Stimulated activated CD8-positive, alpha-beta memory T cell treated with anti-CD3 and anti-CD28 coated beads, Interleukin-15, amount 100 ng/mL, for 48 hours (primary cell): ENCODE measurements around the gene UBXN10.

ENCODE experiments used
- DNase-seq, 2 donors: peaks; one replicate each; pipeline ENCODE4 v3.0.0-alpha.2; 2020; ENCODE audit warnings: low read depth in 2 of 2

The UBXN10 gene

DNA sequence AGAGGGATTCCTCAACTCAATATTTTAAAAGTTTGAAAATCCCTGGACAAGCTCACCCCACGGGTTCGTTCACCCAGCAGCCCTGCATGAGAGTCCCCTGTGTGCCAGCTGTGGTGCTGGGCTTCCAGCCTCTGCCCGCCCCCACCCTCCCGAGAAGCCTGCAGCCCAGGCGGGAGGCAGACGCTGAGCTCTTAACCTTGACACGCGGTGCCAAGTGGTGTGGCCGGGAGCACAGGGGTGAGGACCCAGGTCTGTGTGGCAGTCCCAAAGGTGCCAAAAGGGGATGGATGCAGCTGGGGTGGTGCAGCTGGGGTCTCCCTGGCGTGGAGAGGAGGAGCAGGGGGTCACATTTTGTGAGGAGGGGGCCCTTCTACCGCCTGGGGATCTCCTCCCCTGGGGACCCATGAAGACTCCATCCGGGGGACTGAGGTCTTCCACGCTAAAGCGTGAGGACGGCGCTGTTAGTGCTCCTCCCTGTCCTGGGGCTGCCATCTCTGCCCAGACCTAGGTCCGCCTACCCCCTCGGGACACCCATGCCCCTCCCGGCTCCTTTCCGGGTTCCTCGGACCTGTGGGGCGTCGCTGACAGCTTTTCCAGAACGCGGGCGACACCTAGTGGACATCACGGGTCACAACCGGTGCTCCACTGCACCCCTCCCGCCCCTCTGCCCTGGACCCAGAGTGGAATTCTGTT is 33.8 kb upstream of the UBXN10 start:
- DNase-seq, result peak; percentile 50 to 59

DNA sequence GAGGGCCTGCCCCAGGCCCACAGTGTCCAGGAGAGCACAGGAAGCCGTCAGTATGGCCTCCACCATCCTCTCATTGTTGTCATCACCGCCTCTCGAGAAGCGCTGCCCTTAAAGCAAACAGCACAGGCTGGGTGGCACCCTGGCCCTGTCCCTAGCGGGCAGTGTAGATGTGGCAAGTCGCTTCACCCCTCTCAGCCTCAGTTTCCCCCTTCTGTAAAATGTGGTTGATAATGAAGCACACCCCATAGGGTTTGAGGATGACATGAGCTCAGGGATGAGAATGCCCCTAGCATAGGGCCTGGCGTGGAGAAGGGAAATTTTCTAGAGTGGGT is 33.3 kb upstream of the UBXN10 start:
- no peak for DNase-seq

GRCh38 chr1:20153000-20153418 is 32.9 kb upstream of the UBXN10 start:
- no peak for DNase-seq

DNA sequence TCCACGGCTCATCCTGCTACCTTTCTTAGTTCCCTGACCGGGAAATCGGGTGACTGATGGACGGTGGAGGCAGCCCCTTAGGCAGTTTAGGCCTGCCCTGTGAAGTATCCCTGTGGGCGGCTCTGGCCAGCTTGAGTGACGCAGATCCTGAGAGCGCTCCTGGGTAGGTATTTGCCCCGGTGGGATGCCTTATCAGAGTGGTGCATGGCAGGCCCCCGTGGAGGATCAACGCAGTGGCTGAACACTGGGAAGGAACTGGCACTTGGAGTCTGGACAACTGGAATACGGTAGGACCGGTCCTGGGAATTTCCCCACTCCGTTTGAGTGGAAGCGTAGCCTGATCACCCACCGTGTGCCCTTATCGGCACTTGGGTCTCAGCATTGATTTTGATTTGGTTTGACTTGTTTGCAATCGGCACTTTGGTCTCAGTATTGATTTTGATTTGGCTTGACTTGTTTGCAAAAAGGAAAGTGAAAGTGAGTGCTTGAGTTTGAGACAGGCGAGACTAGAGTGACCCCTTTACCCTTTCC is 31.5 kb upstream of the UBXN10 start:
- DNase-seq, result no peak

DNA sequence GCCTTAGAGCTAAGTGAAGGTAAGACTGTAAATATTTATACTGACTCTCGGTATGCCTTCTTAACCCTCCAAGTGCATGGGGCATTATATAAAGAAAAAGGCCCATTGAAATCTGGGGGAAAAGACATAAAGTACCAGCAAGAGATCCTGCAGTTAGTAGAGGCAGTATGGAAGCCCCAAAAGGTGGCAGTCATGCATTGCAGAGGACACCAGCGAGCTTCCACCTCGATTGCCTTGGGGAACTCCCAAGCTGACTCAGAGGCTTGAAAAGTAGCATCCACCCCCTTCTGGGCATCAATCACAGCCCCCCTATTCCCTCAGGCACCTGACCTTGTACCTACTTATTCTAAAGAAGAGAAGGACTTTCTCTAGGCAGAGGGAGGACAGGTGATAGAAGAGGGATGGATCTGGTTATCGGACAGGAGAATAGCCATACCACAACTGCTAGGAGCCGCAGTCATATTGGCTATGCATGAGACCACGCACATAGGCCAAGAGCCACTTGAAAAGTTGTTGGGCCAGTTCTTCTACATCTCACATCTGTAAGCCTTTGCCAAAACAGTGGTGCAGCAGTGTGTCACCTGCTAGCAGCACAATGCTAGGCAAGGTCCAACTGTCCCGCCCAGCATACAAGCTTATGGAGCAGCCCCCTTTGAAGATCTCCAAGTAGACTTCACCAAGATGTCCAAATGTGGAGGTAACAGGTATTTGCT is 27.4 kb upstream of the UBXN10 start:
- DNase-seq, result no peak

GRCh38 chr1:20160034-20160433 is 25.9 kb upstream of the UBXN10 start:
- DNase-seq, result no peak

DNA sequence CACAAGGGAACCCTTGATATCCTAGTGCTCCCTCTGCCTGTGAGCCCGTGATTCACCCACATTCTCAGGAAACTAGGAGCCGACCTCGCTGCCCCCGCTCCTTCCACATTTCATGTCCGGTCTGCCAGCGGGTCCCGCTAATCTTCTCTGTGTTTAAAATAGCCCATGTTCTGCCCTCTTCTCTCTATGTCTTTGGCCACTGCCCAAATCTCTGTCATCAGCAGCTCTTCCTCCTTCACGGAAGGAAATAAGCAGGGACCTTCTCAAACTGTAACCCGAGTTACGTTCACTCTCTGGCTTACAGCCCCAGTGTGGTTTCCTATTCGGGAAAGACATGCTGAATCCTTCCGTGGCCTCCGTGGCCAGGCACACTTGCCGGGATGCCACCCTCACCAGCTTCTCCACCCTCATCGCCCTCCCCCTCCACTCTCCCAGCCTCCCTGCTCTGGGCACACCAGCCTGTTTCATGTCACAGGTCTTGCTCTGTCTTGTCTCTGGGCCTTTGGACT is 21.1 kb upstream of the UBXN10 start:
- DNase-seq, result no peak

GRCh38 chr1:20165522-20165951 is 20.4 kb upstream of the UBXN10 start:
- DNase-seq, result no peak

GRCh38 chr1:20166051-20166450 is 19.8 kb upstream of the UBXN10 start:
- DNase-seq, result no peak

GRCh38 chr1:20167126-20167525 is 18.8 kb upstream of the UBXN10 start:
- DNase-seq, result no peak

GRCh38 chr1:20168564-20169491 is 17.1 kb upstream of the UBXN10 start:
- DNase-seq, result no peak

GRCh38 chr1:20169932-20170331 is 16.0 kb upstream of the UBXN10 start:
- DNase-seq, result no peak

GRCh38 chr1:20172033-20172590 is 13.8 kb upstream of the UBXN10 start:
- DNase-seq, result no peak

DNA sequence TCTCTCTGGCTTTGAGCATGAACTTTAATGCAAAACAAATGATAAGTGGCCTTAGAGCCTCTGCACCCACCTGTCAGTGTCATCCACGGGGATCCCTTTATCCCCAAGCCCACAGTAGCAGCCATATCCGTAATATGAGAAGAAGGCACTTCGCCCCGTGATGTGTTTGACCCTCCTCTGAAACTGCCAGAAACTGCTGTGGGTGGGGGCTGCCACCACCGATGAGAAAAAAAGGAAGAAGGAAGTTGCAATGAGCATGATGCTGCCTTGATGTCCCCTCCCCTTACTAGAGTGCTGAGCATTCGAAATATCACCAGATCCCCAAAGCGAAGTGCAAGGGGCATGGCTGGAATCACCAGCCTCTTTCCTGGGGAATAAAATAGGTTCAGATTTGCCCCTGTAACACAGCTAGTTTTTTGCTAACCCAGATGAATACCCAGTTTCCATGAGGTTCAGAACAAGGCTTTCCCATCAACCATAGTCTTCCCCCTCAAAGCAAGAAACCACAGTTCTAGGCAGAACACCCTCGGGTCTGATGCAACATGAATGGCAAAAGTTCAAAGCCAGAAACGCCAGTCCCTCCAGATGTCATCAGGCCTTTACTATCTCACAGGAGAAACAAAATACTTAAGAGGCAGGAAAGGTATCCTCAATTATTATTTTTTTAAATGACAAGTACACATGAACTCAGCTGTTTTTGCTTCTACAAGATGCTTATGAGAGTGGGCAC is 10.8 kb upstream of the UBXN10 start:
- no peak for DNase-seq

DNA sequence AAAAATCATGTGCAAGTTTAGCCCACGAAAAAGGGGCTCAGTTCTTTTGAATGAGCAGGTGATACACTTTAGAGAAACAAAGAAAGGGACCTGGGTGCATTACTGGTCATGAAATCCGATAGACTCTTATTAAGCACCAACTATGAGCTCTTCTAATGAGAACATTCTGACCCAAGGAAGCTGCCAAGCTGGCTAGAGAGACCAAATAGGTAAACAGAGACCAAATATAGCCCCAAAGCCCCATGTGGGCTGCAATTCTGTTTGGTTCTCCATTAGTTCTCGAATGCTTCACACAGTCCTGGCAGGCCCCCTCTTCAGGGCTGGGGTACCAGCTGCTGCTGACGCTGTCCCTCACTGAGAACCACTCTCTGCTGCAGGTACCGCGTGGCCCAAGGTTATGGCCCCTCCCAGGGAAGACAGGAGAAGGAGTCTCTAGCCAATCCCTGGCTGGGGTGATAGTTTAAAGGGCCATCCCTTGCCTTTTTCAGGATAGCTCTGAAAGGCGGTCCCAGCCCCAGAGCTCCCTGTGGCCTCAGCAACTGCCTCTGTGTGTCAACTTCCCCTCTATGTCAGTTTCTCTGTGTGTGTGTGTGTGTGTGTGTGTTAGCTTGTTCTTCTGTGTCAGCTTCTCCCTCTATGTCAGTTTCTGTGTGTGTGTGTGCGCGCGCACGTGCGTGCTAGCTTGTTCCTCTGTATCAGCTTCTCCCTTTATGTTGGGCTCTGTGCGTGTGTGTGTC is 7.1 kb upstream of the UBXN10 start:
- DNase-seq, result no peak

GRCh38 chr1:20179371-20180128 is 6.3 kb upstream of the UBXN10 start:
- no peak for DNase-seq

DNA sequence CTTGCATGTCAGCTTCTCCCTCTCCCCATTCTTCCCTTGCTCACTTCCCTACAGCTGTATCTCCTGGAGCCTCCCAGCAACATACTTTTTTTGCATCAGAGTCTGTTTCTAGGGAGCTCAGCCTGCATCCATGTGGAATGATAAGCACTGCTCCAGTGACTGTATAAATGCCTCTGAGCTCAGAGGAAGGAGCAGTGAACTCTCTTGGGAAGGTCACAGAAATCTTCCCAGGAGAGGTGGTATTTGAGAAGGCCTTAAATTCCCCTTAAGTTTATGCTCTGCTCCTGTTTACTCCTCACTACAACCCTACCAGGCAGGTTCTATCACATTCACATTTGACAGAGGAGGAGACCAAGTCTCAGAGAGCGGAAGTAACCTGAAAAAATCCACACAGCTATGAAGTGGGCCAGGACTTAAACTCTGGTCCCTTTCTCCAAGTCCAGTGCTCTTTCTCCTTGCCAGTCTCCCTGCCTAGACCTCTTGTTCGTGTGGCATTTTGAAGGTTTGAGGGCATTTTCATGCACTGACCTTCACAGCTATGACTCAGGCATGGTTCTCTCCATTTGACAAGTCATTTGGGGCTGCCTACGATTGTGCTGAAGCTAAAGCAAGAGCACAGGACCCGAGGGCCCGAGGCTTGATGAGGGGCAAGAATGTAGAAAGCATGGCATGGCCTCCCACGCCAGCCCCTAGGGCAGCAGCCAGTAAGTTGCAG is 5.6 kb upstream of the UBXN10 start:
- no peak for DNase-seq

DNA sequence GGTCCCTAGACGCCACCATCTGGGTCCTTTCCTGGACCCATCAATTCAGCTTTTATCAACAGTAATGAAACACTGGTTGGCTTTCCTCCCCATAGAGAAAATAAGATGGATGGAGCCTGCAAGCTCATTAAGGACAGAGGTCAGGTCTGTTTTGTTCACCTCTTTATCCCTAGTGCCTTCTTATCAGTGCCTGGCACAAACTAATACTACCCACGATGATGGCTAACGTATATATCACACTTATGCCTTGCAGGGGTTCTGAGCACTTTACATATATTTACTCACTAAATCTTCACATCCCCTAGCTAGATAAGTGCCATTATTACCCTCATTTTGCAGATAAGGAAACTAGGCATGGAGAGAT is 5.1 kb upstream of the UBXN10 start:
- no peak for DNase-seq

GRCh38 chr1:20182415-20182814 is 3.5 kb upstream of the UBXN10 start:
- DNase-seq, result no peak
